Hepatic stellate cell (primary cell): ENCODE measurements around the gene STK32B.

Source experiments
- DNase-seq: peaks from one replicate; pipeline ENCODE4 v3.0.0; 2011; ENCODE audit warnings: low spot score

Gene STK32B

GRCh38 chr4:5365071-5366008 lies 314.1 kb downstream of the STK32B start:
- no peak for DNase-seq

- DNase-seq: no peak
Observed at GRCh38 chr4:5366009-5366386, 314.7 kb downstream of the STK32B start.

- no peak for DNase-seq
Observed at GRCh38 chr4:5366421-5366820, 315.1 kb downstream of the STK32B start.

GRCh38 chr4:5368426-5368825 lies 317.1 kb downstream of the STK32B start:
- no peak for DNase-seq

GRCh38 chr4:5370286-5370685 lies 319.0 kb downstream of the STK32B start:
- DNase-seq: no peak

- no peak for DNase-seq
Observed at GRCh38 chr4:5371415-5372190, 320.3 kb downstream of the STK32B start.

GRCh38 chr4:5372198-5372597 lies 320.9 kb downstream of the STK32B start:
- DNase-seq: no peak

- no peak for DNase-seq
Observed at GRCh38 chr4:5373327-5373726, 322.0 kb downstream of the STK32B start.

GRCh38 chr4:5374592-5374991 lies 323.3 kb downstream of the STK32B start:
- no peak for DNase-seq

- no peak for DNase-seq
Observed at GRCh38 chr4:5374994-5375393, 323.7 kb downstream of the STK32B start.

GRCh38 chr4:5376015-5376414 lies 324.7 kb downstream of the STK32B start:
- DNase-seq: no peak

- DNase-seq: no peak
Observed at GRCh38 chr4:5378002-5378401, 326.7 kb downstream of the STK32B start.

GRCh38 chr4:5379895-5380294 lies 328.6 kb downstream of the STK32B start:
- no peak for DNase-seq

GRCh38 chr4:5381961-5382441 lies 330.7 kb downstream of the STK32B start:
- peak; percentile 81 for DNase-seq

- DNase-seq: peak; percentile 50
Observed at GRCh38 chr4:5383191-5383980, 332.1 kb downstream of the STK32B start.

- no peak for DNase-seq
Observed at GRCh38 chr4:5385741-5386311, 334.5 kb downstream of the STK32B start.

- DNase-seq: no peak
Observed at GRCh38 chr4:5386921-5387320, 335.6 kb downstream of the STK32B start.

GRCh38 chr4:5387457-5387856 lies 336.2 kb downstream of the STK32B start:
- DNase-seq: no peak

- no peak for DNase-seq
Observed at GRCh38 chr4:5389756-5390310, 338.6 kb downstream of the STK32B start.

GRCh38 chr4:5391492-5391891 lies 340.2 kb downstream of the STK32B start:
- DNase-seq: no peak

GRCh38 chr4:5393911-5394513 lies 342.7 kb downstream of the STK32B start:
- DNase-seq: no peak
